SK-N-SH treated with all-trans-retinoic acid at 6 μM for 48 hours (cell line): ENCODE data around the gene SEMA4B.

Source experiments
- CSDC2 ChIP-seq: fragments of 250-450 bp; sonication (Bioruptor Pico); IDR thresholded peaks from 2 replicates; pipeline ENCODE4 v1.5.0; 2020; ENCODE audit warnings: mild to moderate bottlenecking, moderate library complexity
- OSR1 ChIP-seq: fragments of 250-450 bp; sonication (Bioruptor Pico); IDR thresholded peaks from 2 replicates; pipeline ENCODE4 v1.8.0; 2022; ENCODE audit warnings: moderate library complexity, mild to moderate bottlenecking, inconsistent platforms
- TCF4 ChIP-seq: fragments of 250-450 bp; sonication (Bioruptor Pico); IDR thresholded peaks from 2 replicates; pipeline ENCODE4 v1.8.0; 2021; ENCODE audit warnings: mild to moderate bottlenecking, moderate library complexity, borderline replicate concordance
- ZFP3 ChIP-seq: fragments of 250-450 bp; sonication (Bioruptor Pico); IDR thresholded peaks from 2 replicates; pipeline ENCODE4 v1.5.0; 2020; ENCODE audit warnings: mild to moderate bottlenecking, moderate library complexity
- ZFP30 ChIP-seq: fragments of 450-650 bp; formaldehyde crosslinking; IDR thresholded peaks from 2 replicates; pipeline ENCODE4 v1.5.0; 2022; ENCODE audit warnings: mild to moderate bottlenecking, moderate library complexity
- TF ChIP-seq, protein P1 (sequence below): fragments of 250-450 bp; sonication (Bioruptor Pico); IDR thresholded peaks from 2 replicates; pipeline ENCODE4 v1.8.0; 2021; ENCODE audit warnings: low read depth, mild to moderate bottlenecking, moderate library complexity, borderline replicate concordance
- TF ChIP-seq, protein P2 (sequence below): fragments of 250-450 bp; sonication (Bioruptor Pico); IDR thresholded peaks from 2 replicates; pipeline ENCODE4 v1.5.0; 2020; ENCODE audit warnings: mild to moderate bottlenecking, moderate library complexity
- TF ChIP-seq, protein P3 (sequence below): fragments of 250-450 bp; sonication (Bioruptor Pico); IDR thresholded peaks from 2 replicates; pipeline ENCODE4 v1.5.1; 2021; ENCODE audit warnings: mild to moderate bottlenecking, moderate library complexity

DNA sequence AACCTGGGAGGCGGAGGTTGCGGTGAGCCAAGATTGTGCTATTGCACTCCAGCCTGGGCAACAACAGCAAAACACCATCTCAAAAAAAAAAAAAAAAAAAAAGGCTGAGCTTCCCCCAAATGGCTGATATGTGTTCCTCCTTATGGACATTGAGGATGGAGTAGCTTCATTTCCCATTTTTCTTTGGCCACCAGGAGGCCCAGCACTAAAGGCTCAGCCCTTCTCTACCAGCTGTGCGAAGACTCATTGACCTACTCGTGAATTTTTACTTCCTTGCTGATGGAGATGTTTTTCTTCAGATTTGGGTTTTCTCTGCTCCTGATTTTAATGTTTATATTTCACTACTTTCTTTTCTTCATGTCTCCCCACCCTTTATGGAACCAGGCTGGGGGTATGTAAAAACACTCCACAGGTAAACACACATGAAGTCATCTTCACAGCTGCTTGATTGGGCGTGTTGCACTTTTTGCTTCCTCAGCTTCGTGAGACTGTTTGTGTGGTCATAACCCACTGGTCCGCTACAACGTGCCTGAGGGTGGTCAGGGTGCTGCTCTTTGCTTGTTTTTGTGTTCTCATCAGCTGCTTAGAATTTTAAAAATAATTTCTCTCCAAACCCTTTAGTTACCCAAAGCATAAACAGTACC lies 13.5 kb downstream of the SEMA4B start:
- no peak for TF ChIP-seq TCF4 (CRISPR knock-in tag)
- TF ChIP-seq CSDC2 (CRISPR knock-in tag) = no peak
- TF ChIP-seq ZFP3 (CRISPR knock-in tag) = no peak
- TF ChIP-seq, protein P1, sequence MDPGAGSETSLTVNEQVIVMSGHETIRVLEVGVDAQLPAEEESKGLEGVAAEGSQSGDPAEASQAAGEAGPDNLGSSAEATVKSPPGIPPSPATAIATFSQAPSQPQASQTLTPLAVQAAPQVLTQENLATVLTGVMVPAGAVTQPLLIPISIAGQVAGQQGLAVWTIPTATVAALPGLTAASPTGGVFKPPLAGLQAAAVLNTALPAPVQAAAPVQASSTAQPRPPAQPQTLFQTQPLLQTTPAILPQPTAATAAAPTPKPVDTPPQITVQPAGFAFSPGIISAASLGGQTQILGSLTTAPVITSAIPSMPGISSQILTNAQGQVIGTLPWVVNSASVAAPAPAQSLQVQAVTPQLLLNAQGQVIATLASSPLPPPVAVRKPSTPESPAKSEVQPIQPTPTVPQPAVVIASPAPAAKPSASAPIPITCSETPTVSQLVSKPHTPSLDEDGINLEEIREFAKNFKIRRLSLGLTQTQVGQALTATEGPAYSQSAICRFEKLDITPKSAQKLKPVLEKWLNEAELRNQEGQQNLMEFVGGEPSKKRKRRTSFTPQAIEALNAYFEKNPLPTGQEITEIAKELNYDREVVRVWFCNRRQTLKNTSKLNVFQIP (CRISPR knock-in tag) = no peak
- TF ChIP-seq, protein P2, sequence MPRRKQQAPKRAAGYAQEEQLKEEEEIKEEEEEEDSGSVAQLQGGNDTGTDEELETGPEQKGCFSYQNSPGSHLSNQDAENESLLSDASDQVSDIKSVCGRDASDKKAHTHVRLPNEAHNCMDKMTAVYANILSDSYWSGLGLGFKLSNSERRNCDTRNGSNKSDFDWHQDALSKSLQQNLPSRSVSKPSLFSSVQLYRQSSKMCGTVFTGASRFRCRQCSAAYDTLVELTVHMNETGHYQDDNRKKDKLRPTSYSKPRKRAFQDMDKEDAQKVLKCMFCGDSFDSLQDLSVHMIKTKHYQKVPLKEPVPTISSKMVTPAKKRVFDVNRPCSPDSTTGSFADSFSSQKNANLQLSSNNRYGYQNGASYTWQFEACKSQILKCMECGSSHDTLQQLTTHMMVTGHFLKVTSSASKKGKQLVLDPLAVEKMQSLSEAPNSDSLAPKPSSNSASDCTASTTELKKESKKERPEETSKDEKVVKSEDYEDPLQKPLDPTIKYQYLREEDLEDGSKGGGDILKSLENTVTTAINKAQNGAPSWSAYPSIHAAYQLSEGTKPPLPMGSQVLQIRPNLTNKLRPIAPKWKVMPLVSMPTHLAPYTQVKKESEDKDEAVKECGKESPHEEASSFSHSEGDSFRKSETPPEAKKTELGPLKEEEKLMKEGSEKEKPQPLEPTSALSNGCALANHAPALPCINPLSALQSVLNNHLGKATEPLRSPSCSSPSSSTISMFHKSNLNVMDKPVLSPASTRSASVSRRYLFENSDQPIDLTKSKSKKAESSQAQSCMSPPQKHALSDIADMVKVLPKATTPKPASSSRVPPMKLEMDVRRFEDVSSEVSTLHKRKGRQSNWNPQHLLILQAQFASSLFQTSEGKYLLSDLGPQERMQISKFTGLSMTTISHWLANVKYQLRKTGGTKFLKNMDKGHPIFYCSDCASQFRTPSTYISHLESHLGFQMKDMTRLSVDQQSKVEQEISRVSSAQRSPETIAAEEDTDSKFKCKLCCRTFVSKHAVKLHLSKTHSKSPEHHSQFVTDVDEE = no peak
- TF ChIP-seq, protein P3, sequence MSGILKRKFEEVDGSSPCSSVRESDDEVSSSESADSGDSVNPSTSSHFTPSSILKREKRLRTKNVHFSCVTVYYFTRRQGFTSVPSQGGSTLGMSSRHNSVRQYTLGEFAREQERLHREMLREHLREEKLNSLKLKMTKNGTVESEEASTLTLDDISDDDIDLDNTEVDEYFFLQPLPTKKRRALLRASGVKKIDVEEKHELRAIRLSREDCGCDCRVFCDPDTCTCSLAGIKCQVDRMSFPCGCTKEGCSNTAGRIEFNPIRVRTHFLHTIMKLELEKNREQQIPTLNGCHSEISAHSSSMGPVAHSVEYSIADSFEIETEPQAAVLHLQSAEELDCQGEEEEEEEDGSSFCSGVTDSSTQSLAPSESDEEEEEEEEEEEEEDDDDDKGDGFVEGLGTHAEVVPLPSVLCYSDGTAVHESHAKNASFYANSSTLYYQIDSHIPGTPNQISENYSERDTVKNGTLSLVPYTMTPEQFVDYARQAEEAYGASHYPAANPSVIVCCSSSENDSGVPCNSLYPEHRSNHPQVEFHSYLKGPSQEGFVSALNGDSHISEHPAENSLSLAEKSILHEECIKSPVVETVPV (CRISPR knock-in tag) = no peak
- no peak for TF ChIP-seq ZFP30 (CRISPR knock-in tag)
- TF ChIP-seq OSR1 = no peak
